SIG-M5 (cell line): ENCODE data around the gene AKR1C3.
"Not testable (repeated sequence)": the region's sequence is repeated elsewhere in the genome, so short reads cannot be mapped to it uniquely, and the experiment has no call there.

Source experiments
- DNase-seq: peaks from one replicate; lab custom pipeline; 2025; lab: John Stamatoyannopoulos, UW

The AKR1C3 gene

DNA sequence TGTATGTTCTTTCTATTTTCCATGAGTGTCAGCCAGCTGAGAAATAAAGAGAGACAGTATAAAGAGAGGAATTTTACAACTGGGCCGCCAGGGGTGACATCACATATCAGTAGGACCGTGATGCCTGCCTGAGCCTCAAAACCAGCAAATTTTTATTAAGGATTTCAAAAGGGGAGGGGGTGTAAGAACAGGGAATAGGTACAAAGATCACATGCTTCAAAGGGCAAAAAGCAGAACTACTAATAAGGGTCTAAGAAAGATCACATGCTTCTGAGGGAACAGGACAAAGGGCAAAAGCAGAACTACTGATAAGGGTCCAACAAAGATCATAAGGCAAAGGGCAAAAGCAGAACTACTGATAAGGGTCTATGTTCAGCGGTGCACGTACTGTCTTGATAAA is 43.5 kb downstream of the AKR1C3 start:
- DNase-seq = not testable (repeated sequence)

- DNase-seq = no peak
Observed at GRCh38 chr10:5142199-5142598, 48.0 kb downstream of the AKR1C3 start.

DNA sequence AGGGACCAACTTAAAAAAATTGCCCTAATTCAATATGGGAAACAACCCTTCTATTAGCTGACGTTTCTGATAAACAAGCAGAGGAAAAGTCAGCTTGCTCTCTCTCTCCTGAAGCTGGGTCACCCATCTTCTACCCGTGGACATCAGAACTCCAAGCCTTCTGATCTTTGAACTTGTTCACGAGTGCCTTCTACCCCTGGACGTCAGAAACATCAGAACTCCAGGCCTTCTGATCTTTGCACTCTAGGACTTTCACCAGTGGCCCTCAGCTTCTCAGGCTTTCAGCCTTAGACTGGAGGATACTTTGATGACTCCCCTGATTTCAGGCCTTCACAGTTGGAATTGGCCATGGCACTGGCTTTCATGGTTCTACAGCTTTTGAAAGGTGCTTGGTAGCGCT is 48.9 kb downstream of the AKR1C3 start:
- DNase-seq = no peak

DNA sequence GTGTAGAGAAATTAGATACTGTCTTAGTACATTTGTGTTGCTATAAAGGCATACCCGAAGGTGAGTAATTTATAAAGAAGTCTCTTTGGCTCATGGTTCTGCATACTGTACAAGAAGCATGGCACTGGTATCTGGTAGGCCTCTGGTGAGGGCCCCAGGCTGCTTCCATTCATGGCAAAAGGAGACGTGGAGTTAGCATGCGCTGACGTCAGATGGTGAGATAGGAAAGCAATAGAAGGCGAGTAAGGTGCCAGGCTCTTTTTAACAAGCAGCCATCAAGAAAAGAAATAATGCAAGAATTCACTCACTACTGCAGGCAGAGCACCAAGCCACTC is 52.7 kb downstream of the AKR1C3 start:
- DNase-seq = no peak

DNA sequence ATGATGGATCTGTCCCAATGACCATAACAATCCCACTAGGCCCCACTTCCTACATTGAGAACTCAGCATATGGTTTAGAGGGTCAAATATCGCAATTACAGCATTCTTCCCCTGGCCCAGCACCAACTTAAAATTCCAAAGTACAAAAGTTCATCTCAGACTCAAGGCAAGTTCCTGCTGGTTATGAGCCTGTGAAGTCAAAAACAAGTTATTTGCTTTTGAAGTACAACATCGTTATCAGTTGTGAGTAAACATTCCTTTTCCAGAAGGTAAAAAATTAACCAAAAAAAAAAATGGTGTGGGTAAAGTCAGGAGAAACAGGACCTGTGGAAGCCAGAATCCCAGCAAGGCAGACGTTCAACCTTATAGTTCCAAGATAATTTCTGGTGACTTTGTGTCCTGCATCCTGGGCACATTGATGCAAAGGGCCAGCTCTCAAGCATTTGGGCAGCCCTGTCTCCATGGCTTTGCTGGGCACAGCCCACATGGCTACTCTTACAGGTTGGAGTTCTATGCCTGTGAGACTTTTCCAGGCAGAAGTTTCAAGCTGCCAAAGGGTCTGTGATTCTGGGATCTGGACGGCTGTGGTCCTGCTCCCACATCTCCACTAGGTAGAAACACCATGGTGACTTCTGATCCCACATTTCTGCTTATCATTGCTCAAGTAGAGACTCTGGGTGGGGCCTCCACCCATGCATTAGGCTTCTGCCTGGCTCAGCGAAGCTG is 53.2 kb downstream of the AKR1C3 start:
- DNase-seq = no peak

DNA sequence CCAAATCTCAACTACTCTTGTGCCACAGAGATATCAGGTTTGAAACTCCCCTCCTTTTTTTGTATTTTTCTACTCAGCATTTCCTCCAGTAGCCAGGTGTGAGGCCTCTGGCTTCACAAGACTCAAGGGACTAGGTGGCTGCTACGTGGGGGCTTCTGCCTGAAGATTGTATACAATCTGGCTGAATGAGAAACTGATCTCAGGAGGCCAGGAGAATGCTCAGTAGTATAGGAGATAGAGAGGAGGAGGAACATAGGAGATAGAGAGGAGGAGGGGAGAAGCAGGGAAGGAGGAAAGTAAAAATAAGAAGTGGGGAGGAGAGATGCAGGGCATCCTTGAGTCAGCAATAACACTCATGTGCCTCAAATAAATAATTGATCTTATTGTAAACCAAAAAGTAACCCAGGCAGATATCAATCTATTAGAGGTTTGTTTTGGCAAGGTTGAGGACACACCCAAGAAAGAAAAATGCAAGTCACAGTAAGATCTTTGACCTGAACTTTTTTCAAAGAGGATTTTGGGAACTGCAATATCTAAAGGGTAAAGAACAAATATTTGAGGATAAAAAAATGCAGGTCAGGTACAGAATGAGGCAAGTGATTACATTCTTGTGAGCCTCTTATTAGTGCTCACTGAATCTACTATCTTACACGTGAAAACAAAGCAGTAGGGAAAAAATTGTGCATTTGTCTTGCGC is 53.9 kb downstream of the AKR1C3 start:
- no peak for DNase-seq

DNA sequence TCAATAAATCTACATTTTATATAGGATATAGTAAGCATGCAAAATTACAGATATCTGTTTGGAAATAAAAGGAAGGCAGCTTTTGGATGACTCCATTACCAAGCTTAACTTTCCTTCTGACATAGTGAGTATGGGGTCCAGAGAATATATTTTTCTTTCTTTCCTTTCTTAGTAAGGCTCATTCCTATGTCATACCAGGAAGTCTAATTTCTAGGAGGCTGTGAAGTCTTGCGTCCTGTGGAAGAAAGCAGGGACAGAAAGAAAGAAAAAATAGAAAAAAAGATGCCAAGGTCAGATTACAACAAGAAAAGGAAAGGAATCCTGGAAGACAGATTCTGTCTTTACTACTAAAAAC is 54.4 kb downstream of the AKR1C3 start:
- no peak for DNase-seq

DNA sequence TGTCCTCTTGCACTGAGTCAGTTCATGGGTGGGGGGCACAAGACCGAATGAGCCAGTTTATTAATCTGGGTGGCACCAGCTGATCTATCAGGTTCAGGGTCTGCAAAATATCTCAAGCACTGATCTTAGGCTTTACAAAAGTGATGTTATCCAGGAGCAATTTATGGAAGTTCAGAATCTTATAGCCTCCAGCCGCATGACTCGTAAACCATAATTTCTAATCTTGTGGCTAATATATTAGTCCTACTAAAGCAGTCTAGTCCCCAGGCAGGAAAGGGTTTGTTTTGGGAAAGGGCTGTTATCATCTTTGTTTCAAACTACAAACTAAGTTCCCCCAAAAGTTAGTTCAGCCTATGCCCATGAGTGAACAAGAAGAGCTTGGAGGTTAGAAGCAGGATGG is 56.9 kb downstream of the AKR1C3 start:
- DNase-seq = no peak

- no peak for DNase-seq
Observed at GRCh38 chr10:5155951-5156350, 61.7 kb downstream of the AKR1C3 start.
